Activated effector memory CD4-positive, alpha-beta T cell treated with Interleukin-2 at 50 U/mL for 16 hours (primary cell): ENCODE measurements around the gene MIF.
A peak's percentile ranks its signal among the peaks of the same experiment; 100 is the strongest.
"Not testable (repeated sequence)": the region's sequence is repeated elsewhere in the genome, so short reads cannot be mapped to it uniquely, and the experiment has no call there.

Source experiments
- DNase-seq: peaks from one replicate; pipeline ENCODE4 v3.0.0-alpha.2; 2020

The MIF gene

DNA sequence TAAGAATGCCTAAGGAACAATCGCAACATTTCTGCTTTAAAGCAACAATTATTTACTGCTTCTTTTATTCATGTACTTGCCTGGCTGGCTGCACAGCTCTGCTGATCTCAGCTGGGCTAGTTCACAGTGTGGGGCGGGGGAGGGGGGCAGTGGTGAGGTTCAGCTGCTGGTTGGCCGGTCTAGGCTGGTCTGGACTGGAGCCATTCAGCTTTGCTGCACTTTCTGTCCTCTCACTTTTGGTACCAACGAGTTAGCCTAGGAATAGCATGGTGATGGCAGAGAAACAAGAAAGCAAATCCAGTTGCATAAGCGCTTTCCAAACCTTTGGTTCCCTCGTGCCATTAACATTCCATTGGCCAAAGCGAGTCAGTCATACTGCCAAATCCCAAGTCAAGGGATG, 16.0 kb upstream of the MIF start:
- DNase-seq: no peak

DNA sequence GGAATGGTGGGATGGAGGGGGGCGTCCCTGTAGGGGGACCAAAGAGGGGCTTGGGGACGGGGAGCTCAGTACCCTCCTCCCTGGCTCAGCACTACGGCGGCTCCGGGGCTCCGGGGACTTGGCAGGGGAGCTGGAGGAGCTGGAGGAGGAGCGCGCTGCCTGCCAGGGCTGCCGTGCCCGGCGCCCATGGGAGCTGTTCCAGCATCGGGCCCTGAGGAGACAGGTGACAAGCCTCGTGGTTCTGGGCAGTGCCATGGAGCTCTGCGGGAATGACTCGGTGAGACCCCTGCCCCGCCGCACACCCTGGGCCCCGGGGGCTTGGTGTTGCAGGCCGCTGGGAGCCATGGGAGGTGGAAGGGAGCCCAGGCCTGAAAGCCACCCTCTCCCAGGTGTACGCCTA, 11.8 kb upstream of the MIF start:
- no peak for DNase-seq

DNA sequence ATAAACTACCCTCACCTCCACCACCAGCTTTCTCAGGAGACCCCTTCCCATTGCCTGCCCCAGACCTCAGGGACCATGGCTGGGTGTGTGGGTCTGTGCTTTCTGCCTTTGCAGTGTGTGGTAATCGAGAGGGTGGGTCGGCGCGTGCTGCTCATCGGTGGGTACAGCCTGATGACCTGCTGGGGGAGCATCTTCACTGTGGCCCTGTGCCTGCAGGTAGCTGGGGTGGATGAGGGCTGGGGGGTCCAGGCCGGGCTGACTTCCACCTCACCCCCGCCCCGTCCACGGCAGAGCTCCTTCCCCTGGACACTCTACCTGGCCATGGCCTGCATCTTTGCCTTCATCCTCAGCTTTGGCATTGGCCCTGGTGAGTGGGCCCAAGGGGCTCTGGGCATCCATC, 10.5 kb upstream of the MIF start:
- DNase-seq: no peak

DNA sequence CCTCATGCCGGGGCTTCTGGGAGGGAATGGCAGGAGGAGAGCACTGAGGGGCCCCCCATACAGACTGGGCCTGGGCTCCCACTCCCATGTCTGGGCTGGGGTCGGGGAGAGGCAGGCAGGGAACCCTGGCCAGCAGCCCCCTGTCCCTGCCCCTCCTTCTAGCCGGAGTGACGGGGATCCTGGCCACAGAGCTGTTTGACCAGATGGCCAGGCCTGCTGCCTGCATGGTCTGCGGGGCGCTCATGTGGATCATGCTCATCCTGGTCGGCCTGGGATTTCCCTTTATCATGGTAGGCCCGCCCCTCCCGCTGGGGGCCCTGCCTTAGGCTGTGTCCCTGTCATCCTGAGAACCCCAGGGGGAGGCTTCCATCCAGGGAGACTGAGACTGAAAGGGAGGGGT, 10.0 kb upstream of the MIF start:
- DNase-seq: no peak

DNA sequence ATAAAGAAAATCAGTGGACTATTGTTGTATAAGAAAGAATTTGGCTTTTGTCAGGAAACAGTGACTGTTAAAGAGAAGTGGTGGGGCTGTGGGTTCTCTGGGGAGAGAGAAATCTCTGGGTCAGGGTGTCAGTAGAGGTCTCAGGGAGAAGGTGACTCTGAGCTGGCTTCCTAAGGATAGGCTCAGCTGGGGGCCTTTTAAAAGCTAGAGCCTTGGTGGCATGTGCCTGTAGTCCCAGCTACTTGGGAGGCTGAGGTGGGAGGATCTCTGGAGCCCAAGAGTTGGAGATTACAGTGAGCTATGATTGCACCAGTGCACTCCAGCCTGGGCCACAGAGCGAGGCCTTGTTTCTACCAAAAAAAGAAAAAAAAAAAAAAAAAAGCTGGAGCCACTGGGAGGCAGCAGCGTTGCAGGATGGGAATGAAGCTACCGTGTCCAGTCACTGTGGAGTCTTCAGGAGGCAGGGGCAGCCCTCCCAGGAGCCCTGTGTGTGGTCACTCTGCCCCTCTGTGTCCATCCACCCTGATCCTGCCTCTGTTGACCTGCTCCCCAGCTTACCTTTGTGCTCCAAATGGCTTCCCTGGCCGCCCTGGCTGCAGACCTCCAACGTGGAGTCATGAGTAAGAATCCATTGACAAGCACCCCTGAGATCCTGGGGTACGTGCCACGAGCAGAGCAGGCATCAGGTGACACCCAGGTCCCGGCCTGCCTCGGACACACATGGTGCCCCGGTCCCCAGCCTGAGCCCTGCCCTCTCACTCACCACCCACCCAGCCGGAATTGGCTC, 5.4 kb upstream of the MIF start:
- no peak for DNase-seq

DNA sequence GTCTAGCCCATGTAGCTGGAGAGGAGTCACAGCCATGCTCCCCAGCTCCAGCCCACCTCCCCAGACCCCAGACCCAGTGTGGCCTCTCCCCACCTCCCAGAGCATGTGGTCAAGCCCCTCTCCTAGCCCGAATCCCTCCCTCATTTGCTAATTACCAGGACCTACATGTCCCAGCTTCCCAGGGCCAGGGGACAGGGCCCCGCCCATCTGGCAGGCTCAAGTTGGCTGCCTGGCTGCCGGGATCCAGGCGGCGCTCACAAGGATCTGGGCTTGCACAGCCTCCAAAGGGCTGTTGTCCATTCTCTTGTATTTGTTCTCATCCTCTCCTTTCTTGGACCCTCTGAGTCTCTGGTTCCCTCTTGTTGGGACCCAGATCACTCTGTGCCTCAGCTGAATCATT, 4.6 kb upstream of the MIF start:
- DNase-seq: no peak

DNA sequence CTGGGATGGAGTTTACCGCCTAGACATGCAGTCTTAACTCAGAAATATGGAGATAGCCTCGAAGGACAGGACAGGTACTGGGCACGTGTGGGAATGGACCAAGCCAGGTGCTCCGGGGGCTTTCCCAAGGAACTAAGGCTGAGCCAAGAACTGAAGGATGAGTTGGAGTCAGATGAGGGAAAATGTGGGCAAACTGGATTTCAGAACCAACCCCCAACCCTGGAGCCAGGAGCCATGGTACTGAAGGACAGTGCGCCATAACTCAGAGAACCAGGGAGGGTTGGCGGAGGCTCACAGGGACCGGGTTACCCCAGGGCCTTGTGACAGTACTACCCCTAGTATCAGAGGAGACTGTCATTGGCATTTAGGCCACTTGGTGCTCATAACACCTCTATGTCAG, 2.5 kb upstream of the MIF start:
- no peak for DNase-seq

DNA sequence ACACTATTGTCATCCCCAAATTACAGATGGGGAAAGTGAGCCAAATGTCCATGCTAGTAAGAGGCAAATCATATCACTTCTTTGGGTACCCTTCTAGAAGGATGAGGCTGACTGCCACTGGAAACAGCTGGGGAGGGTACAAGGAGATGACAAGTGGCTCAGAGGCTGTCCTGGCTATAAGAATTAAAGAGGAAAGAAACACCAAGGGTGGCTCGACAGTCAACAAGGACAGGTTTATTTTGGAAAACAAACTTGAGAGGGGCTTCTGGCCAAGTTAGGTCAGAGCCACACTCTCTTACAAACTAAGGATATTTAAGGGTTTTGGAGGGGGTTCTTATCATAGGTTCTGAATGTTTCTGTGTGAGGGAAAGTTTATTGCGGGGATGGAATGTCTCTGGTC, 2.1 kb upstream of the MIF start:
- no peak for DNase-seq

DNA sequence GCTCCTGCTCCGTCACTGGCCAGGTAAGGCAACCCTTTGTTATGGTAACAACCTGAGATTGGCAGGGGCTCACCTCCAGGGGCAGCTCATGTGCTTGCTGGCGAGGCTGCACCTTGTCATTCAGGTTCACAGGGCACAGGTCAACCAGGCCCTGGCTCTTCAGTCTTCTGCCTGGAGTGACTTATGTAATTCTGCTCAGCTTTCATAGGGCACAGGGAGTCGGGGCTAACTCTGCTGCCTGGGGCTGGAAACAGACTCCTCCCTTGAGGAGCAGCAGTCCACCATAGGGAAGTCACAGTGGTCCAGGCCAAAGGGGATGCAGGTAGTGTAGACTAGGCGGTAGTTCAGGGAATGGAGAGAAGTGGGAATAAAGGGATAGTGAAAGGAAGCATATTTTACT, 1.5 kb upstream of the MIF start:
- no peak for DNase-seq

DNA sequence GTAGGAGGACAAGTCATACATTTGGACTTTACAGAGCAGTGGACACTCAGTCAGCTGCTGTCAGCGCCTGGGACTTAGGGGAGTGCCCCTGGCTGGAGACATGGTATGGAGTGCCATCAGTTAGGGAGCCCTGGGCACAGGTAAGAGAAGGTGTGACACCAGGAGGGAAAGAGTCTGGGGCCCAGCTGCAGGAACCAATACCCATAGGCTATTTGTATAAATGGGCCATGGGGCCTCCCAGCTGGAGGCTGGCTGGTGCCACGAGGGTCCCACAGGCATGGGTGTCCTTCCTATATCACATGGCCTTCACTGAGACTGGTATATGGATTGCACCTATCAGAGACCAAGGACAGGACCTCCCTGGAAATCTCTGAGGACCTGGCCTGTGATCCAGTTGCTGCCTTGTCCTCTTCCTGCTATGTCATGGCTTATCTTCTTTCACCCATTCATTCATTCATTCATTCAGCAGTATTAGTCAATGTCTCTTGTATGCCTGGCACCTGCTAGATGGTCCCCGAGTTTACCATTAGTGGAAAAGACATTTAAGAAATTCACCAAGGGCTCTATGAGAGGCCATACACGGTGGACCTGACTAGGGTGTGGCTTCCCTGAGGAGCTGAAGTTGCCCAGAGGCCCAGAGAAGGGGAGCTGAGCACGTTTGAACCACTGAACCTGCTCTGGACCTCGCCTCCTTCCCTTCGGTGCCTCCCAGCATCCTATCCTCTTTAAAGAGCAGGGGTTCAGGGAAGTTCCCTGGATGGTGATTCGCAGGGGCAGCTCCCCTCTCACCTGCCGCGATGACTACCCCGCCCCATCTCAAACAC, 850 bp upstream of the MIF start:
- DNase-seq: no peak

DNA sequence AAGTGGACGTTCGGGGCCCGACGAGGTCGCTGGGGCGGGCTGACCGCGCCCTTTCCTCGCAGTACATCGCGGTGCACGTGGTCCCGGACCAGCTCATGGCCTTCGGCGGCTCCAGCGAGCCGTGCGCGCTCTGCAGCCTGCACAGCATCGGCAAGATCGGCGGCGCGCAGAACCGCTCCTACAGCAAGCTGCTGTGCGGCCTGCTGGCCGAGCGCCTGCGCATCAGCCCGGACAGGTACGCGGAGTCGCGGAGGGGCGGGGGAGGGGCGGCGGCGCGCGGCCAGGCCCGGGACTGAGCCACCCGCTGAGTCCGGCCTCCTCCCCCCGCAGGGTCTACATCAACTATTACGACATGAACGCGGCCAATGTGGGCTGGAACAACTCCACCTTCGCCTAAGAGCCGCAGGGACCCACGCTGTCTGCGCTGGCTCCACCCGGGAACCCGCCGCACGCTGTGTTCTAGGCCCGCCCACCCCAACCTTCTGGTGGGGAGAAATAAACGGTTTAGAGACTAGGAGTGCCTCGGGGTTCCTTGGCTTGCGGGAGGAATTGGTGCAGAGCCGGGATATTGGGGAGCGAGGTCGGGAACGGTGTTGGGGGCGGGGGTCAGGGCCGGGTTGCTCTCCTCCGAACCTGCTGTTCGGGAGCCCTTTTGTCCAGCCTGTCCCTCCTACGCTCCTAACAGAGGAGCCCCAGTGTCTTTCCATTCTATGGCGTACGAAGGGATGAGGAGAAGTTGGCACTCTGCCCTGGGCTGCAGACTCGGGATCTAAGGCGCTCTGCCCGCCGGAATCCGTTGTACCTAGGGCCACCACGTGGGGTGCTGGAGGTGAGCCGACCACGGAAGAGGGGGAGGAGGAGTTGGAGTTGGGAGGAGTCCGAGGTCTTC, 771 bp downstream of the MIF start:
- peak; percentile 46 for DNase-seq

DNA sequence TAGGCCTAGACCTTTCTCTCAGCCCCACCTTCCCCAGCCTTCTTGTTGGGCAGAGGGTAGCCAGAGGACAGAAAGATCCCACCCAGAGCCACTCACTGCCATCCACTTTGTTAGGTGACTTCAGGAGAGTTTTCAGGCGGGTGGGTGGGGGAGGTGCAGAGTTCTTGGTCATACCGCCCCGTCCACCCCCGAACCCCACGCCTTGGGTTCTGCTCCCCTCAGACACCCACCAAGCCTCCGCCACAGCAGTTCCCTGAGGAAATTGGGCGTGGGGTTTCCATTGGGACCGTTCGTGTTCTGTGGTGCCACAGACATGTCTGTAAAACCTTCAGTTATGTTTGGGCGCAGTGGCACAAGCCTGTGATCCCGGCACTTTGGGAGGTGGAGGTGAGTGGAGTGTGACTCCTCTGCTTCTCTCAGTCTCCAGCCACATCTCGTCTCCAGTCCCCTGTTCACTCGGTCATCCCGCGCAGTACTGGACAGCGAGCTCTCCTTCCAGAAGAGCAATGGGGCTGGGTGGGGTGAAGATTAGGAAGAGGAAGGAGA, 1.5 kb downstream of the MIF start:
- no peak for DNase-seq

DNA sequence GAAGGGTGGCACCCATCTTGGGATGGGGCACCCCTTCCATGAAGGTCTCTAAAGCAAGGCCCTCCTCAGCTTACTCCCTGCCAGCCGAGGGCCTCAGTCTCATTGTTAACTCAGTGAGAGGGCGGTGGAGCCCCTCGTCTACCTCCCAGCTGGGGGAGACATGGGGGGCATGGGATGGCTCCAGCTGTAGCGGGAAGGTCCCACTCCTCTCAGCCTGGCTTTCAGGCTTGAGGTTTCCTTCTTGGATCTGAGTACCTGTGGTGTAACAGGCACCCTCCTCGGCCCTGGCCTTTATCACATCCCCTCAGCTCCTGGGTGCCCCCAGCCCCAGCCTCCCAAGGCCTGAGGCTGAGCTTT, 2.0 kb downstream of the MIF start:
- no peak for DNase-seq

DNA sequence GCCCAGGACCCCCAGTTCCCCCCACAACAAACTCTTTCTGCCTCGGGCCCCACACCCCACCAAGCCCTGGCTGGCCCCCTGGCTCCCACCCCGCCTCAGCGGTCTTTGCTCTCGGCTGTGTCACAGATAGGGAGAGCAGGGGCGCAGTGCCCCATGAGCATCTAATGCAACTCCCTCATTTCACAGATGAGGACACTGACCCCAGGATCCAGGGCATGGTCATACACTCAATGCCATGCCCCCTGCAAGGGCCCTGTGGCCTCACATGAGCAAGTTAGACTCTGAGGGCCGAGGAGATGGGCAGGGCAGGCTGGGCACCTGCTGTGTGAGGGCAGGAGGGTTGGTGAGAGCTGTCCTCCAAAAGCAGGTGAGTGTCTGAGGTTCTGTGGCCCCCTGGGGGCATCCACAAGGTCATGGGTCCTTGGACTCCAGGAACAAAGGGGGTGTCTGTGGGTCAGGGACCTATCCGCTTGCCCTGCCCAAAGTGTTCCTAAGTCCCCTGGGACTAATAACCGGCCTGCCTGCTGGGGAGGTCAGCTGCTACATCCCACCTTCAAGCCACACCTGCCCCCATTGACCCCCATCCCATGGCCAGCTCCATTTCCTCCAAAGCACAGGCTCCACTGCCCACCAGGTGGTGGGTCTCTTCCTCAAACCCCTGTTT, 2.5 kb downstream of the MIF start:
- no peak for DNase-seq

DNA sequence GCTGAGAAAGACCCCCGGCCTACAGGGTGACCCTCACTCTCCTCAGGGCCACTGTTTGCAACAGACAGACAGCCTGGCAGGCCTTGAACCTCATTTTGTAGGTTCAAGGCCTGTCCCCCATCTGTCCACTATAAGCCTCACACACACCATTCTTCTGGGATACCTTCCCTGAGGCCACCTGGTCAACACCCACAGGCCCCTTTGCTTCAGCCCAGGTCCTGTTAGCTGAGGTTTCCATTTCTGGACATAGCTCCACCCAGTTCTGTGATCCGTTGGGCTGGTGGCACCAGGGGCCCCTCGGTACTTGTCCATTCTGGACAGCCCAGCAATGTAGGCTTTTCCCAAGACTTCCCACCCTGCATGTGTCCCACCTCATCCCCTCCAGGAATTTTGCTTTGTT, 3.1 kb downstream of the MIF start:
- DNase-seq: no peak

DNA sequence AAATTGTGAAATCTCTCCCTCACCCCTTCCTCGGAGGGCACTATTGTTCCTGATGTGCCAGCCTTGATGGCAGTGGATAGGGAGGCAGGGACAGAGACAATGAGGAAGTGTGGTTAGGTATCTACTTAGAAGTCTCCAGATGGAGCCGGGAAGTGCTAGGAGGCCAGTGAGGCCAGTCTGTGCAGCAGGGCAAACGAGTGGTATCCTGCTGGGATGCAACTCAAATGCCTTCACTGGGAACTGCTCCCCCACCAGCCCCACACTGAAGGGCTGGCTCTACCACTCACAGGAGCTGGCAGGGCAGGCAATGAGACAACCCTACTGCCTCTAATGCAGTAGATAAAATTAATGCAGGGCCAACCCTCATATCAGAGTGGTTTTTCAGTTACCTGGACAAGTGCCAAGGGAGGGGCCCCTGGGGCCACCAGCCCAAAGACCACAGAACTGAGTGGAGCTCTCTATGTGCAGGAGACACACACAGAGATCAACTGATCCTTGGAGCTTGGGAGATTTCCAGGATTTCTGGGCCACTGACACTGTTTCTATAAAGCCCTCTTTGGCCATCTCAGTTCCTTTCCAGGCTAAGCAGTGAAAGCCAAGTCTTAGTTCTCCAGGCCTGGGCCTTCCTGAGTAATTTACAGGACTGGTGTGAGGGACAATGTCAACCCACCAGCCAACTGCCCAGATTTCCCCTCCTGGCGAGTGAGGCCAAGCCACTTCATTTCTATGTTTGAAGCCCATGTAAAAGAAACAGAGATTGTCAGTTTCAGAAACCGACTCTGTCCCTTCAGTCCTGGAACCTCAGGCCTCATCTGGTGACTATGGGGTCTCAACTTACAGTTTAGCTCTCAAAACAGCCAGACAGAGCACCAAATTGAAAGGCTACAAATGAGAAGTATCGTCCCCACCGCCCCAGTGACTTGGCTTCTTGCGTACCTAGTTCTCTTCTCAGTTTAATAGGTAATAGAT, 4.1 kb downstream of the MIF start:
- DNase-seq: no peak

DNA sequence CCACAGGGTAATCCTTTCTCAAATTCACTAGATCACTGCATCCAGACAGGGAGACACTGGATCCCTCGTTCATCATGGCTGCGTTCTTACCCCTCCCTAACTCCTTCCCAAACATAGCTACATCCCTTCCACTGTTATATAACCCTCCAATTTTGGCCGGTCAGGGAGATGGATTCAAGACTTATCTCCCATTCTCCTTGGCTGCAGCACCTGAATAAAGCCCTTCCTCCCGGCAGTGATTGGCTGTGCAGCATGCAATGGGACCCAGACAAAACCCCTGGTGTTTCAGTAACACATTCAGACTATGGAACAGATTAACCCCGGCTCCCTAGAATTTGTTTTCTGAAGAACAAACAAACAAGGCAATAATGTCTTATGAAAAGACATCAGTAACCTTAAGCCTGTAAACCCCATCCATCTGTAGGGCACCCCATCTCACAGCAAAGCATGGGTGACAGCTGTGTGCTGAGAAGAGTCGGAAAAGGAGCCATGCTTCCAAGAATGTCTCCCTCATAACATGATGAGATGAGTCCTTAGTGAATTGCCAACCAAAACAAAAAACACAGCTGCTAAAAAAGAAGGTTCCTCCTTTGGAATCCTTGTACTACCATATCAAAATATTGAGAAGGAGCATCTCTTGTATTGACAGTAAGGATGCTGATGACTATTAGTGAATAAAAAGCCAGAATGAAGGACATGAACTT, 5.0 kb downstream of the MIF start:
- no peak for DNase-seq

DNA sequence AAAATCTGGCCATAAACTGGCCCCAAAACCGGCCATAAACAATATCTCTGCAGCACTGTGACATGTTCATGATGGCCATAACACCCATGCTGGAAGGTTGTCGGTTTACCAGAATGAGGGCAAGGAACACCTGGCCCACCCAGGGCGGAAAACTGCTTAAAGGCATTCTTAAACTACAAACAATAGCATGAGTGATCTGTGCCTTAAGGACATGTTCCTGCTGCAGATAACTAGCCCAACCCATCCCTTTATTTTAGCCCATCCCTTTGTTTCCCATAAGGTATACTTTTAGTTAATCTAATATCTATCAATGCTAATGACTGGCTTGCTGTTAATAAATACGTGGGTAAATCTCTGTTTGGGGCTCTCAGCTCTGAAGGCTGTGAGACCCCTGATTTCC, 6.0 kb downstream of the MIF start:
- DNase-seq: not testable (repeated sequence)

DNA sequence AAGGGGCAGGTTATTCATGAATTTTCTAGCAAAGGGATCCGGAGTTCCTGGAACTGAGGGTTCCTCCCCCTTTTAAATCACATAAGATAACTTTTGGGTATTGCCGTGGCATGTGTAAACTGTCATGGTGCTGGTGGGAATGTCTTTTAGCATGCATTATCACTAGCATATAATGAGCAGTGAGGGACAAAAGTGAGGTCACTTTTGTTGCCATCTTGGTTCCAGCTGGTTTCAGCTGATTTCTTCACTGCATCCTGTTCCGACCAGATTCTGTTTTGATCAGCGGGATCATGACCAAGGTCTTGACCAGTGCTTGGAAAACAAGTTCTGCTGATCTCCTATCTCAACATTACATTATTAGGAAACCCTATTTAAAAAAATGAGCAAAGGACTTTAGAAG, 7.4 kb downstream of the MIF start:
- no peak for DNase-seq

DNA sequence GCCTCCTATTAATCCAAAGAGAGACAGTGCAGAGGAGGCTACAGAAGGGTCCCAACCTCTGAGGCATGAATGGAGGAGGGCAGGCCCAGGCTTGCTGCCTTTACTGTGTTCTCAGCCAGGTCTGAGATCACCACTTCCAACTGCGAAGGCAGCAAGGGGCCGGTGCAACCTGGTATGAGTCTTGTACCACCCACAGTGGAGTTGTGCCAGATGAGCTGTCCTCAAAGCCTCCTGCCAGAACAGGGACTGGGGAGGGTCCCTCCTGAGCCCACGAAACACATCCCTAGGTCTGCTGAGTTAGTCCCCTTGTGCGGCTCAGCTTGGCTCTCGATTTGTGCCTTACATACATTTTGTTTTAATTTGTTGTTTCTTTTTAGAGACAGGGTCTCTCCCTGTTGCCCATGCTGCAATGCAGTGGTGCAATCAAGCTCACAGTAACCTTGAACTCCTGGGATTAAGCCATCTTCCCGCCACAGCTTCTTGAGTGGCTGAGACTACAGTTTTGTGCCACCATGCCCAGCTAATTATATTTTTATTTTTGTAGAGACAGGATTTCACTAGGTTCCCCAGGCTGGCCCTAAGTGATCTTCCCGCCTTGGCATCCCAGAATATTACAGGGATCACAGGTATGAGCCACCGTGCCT, 9.3 kb downstream of the MIF start:
- no peak for DNase-seq
